PFSK-1 (cell line): ENCODE results near the gene PCK2.

Experiments used
- POLR2AphosphoS5 ChIP-seq: IDR thresholded peaks from 2 replicates; pipeline ENCODE4 v1.6.1; 2012; ENCODE audit warnings: low read depth, mild to moderate bottlenecking, control low read depth, low read length, moderate library complexity
- REST ChIP-seq, 2 experiments: IDR thresholded peaks; 2 replicates each; pipeline versions ENCODE4 v1.6.1 to v1.8.0; 2011 to 2012; ENCODE audit warnings: low read depth in 2 of 2, low read length in 2 of 2, control low read depth in 1 of 2, inconsistent platforms in 1 of 2, mild to moderate bottlenecking in 1 of 2, moderate library complexity in 1 of 2; ENCODE audit not compliant: insufficient read depth in 1 of 2
- SIN3A ChIP-seq: IDR thresholded peaks from 2 replicates; pipeline ENCODE4 v1.6.1; 2012; ENCODE audit warnings: mild to moderate bottlenecking, low read length, moderate library complexity, borderline replicate concordance; ENCODE audit not compliant: insufficient read depth
- TAF1 ChIP-seq: IDR thresholded peaks from 2 replicates; pipeline ENCODE4 v1.6.1; 2012; ENCODE audit warnings: low read length, control low read depth, borderline replicate concordance; ENCODE audit not compliant: insufficient read depth

- peak; percentile 48; the same call in 1 of the 2 replicates for TF ChIP-seq TAF1
- TF ChIP-seq SIN3A = peak; percentile 64; the same call in 1 of the 2 replicates
- TF ChIP-seq POLR2AphosphoS5 = peak; percentile 65
- no peak for TF ChIP-seq REST (IDR thresholded peaks at IDR 0.05; ENCODE audit: insufficient read depth in 1 of 2, low read depth in 2 of 2, low read length in 2 of 2)
Observed at GRCh38 chr14:24113801-24114531, 19.9 kb downstream of the PCK2 start.
